D341Med (cell line): Measurements from ENCODE around the gene COL9A1.

Source experiments
- DNase-seq: peaks from one replicate; pipeline ENCODE4 v3.0.0; 2012; ENCODE audit warnings: low spot score

Gene COL9A1

DNA sequence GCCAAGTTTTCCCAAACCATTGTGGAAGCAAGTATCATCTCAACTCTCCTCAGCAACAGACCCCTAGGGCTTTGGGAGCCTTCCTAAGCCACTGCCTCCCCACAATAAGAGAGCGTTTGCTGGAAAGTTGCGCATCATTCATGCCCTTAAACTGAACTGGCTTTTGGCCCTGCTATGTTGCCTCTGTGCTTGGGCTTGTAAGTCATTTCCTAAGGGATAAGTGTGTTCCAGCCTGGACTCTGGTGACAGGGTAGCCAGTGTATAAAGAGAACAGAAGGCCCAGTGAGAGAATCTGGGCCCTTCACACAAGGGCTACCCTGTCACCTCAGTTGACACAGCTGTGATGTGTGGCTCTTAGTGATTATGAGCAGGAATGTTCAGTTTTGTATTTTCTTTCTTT is 77.8 kb downstream of the COL9A1 start:
- no peak for DNase-seq

GRCh38 chr6:70222439-70222749 is 80.5 kb downstream of the COL9A1 start:
- no peak for DNase-seq

- no peak for DNase-seq
Observed at GRCh38 chr6:70221715-70222438, 81.0 kb downstream of the COL9A1 start.

DNA sequence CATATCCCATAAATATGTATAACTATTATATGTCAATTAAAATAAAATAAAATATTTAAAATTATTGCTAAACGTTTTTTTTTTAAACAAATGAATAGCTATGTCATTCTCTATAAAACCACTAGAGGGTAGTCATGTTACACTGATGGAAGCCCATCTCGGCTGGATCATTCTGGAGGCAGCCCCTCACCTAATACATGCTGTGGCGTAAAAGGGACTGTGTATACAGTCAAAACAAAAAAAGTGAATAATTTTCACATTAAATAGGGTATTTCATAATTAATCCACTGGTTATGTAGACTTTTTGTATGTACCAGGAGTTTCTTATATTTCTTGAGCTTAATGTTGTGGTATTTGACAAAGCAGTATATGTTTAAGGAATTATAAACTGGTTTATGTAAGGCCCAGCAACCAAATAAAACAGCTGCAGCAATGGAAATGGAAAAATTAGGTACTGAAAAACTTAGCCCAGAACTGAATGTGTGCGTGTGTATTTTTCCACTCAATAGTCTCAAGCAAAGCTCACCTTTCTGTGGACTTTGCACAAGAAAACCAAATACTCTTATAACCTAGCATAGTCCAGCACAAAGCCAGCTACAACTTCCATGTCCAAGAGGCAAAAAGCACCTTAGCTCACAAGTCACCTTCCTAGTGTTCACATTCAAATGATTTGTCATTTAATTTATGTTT is 81.7 kb downstream of the COL9A1 start:
- peak; percentile 61 for DNase-seq

DNA sequence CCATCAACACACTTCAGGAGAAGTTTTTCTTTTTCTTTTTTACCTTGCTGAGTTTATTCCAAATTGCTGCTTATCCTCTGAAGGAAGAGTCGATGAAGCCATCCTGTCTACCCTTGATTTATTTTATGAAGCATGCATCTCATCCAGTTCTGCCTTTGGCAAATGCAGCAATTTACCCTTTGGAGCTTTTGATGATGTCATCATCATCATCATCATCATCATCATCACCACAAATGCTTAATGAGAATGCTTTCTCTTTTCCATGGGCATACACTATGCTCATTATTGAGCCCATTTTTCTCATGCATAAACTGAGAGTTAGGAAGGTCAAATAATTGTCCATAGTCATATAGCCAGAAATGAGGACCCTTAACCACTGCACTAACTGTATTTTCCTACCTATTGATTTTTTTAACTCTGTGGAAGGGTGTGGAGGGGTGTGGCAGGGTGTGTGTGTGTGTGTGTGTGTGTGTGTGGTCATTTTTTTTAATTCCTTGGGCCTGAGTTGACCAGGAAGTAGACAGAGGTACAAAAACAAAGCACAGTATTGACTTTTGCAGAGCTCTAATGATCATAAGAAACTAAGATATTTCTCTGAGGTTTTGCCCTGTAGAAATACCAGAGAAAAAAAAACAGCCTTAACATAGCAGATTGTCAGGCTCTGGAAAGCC is 82.8 kb downstream of the COL9A1 start:
- no peak for DNase-seq

DNA sequence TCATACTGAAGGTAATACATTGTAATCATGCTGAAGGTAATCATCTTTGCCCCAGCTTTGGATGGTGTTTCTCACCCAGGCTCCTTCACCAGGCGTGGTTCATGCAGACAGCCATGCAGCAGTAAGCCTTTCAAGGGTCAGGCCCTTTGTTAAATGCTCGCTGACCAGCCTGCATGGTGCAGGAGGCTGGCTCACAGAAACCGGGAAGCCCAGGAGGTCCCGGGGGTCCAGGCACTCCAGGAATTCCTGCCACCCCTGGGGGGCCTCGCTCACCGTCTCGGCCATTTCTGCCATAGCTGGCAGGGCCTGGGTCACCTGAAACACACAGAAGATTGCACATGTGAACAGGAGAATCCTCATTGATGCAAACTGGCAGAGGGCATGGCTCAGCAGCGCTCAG is 86.1 kb downstream of the COL9A1 start:
- DNase-seq, result no peak

- DNase-seq, result no peak
Observed at GRCh38 chr6:70215460-70216108, 87.3 kb downstream of the COL9A1 start.

DNA sequence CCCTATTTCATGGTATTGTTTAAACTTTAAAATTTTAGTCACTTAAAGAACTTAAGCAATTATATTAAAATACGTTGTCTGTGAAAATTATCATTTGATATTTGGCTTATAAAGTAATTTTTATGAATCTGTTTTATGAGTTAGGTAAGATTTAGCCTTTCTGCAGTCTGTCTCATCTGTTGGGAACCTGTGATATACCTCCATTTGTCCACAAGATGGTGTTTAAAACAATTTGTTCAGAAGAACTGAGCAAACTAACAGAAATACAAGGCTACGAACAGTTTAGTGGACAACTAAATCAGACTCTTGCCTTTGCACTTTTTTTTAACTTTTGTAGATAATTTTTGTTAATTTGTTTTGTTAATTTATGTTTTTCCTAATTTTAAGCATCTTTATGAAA is 92.4 kb downstream of the COL9A1 start:
- DNase-seq, result no peak

DNA sequence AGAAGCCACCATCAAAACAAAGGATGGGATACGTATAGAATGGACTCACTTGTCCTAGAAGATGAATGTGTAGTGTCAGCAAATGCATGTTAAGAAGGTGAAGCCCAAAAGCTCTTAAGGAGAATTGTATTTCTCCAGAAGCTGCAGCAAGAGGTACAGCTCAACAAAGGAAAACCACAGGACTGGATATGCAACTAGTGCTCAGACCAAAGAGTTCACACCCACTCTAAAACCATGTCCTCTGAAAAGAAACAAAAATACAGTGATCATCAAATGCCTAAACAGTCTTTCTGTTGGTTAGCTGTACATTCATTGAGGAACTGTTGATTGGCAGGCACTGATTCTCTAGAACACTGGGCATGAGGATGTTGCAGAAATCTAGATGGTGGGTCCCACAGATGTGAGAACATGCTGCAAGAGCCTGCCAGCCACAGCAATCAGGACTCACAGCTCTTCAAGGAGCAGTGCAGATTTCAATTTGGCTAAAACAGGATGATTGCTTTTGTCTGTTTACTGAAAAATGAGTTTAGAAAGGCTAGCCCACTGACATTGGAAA is 94.6 kb downstream of the COL9A1 start:
- DNase-seq, result no peak

GRCh38 chr6:70198785-70199184 is 104.1 kb downstream of the COL9A1 start:
- no peak for DNase-seq

DNA sequence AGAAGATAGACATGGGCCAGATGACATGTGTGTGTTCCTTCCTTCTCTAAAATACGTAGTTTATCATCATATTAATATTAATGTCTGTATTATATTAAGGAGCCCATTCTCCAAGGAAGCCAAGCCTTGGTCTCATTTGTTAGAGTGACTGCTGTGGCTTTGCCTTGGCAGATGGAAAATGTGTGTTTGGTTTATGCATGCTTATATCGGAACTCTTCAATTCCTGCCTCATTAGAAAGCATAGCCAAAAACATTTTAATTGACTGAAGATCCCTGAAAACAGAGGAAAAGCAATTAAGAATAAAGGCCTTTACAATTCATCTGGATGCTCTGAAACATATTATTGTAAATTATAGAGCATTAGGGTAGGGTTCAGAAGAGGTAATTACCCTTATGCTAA is 106.4 kb downstream of the COL9A1 start:
- no peak for DNase-seq

DNA sequence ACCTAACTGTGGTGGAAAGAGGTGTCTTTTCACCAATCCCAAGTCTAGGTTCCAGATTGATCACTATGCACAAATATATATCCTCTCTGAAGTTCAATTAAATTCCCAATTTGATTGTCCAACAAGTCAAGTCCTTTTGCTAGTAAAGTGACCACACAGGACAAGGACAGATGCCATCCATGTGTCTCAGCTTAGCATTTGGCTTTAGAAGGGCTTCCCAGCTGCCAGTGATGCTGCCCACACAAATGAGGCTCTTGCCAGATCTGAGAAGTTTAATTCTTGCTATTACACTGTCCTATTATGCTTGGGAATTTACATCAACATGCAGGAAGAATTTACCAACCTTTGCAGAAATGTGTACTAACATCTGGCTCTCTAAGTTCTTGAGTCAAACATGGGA is 108.5 kb downstream of the COL9A1 start:
- no peak for DNase-seq

DNA sequence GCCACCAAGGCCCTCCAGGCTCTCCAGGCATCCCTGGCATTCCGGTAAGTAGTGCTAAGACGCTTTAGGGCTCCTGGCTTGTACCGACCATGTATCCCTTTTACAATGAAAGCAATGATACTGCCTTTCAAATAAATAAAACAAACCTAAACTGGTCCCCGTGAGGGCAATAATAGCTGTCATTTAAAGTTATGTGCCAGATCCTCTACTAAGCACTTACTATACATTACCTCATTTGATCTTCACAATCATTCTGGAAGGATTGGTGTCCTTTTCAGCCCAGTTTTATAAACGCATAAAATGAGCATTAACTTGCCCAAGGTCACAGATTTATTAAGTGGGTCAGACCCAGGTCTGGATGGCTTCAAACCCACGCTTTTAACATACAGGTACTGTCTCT is 114.7 kb downstream of the COL9A1 start:
- no peak for DNase-seq

DNA sequence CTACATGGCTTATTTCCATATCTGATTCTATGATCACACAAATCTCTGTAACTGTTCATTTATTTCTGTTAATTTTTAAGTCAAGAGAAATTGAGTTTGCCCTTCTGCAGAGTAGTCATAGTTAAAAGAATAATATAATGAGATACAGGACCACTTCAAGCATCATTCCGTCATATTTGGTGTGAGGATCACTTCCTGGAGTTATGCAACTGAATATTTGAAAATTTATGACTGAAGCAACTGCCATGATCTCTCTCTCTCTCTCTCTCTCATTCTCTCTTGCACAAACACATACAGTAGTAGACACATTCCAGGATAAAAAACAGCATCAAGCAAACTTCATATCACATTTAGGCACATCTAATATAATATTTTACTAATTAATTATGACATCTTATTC is 116.4 kb downstream of the COL9A1 start:
- no peak for DNase-seq

DNA sequence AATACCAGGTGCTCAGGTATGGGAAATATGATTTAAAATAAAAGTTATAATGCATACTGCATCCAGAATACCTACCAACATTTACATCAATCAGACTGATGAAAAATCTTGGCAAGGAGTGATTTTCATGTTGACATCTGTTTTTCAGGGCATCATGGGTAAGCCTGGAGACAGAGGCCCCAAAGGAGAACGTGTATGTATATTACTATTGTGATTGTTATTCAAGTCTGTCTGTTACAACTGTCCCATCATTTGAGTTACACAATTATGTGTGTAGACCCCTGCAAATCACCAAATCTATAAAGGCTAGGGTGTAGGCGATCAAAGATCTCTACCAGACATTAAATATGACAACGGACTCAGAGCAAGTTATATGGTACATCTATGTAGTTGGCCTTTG is 118.2 kb downstream of the COL9A1 start:
- no peak for DNase-seq

- no peak for DNase-seq
Observed at GRCh38 chr6:70183538-70183937, 119.3 kb downstream of the COL9A1 start.

- no peak for DNase-seq
Observed at GRCh38 chr6:70180901-70181599, 121.8 kb downstream of the COL9A1 start.

- DNase-seq, result no peak
Observed at GRCh38 chr6:70180183-70180900, 122.5 kb downstream of the COL9A1 start.

DNA sequence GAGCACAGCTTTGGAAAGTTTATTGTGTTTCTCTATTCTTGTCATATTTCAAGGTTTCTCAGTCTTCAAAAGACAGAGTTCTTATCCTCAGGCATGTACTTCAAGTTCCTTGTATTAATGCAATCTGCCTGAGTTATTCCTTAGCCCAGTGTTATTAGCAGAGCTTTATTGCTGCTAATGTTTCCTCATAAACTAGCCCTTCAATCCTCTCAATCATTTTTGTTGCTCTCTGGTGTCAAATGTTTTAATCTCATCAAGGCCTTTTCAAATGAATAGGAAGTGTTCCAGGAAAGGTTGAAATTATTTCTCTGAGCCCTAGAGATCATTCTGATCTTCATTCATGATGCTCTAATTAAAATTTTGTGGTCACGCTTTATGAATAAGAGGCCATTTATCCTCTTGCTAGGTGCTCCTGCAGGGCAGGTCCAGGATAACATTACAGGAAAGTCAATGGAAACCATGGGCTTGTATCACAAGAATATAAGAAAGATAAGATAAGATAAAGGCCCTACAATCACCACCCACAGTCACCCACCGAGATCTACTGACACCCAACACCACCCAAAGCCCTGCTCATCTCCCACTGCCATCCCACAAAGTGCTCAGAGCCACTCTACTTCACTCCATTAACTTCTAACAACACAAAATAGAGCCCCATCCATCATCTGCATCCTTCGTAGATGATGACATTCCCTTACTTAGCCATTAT is 125.9 kb downstream of the COL9A1 start:
- DNase-seq, result no peak

DNA sequence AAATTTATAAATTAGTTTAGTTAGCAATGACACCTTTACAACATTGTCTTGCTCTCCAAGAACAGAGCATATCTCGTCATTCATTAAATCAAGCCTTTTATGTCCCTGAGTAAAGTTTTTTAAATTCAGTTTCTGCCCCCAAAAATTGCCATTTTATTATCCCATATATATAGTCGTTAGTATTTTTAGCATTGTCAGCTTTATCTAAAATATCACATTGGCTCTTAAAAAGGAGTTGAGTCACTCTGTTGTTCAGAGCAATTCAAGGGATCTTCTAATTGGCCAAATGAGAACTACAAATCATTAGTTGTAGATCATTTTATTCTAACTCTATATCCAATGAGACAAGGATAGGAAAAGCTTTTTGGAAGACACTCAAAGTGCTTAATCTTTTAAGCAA is 127.1 kb downstream of the COL9A1 start:
- DNase-seq, result no peak

GRCh38 chr6:70172252-70172651 is 130.6 kb downstream of the COL9A1 start:
- no peak for DNase-seq
